Measurements from ENCODE around the gene CARD14.

- TF ChIP-seq CTCF (IDR thresholded peaks at IDR 0.05), result no peak
- no peak for TF ChIP-seq EZH2 (IDR thresholded peaks at IDR 0.05; ENCODE audit: borderline replicate concordance, insufficient read depth, low read depth, low read length, poor library complexity, severe bottlenecking)
These were observed 40.7 kb downstream of the CARD14 start for GRCh38 chr17:80210348-80211108.

Measured in B cell (primary cell).